GM21447 (cell line): ENCODE data around the gene ABCC3.

Experiments used
- ATAC-seq: cut with Tn5 transposase; IDR thresholded peaks from one replicate; pipeline ENCODE4 v1.9.1; 2021; ENCODE audit not compliant: unreplicated experiment

ABCC3 gene

GRCh38 chr17:50634224-50634914 lies at the start of gene ABCC3:
TSS of gene ABCC3 (plus strand) at chr17:50634881. CDS start at chr17:50634937, 56 bp downstream.
- ATAC-seq = no peak

GRCh38 chr17:50585346-50585745 lies 49.3 kb upstream of the ABCC3 start:
- ATAC-seq = no peak

GRCh38 chr17:50585891-50586290 lies 48.8 kb upstream of the ABCC3 start:
- ATAC-seq = no peak

GRCh38 chr17:50586421-50587247 lies 48.0 kb upstream of the ABCC3 start:
- ATAC-seq = no peak

- ATAC-seq = no peak
These were observed 47.1 kb upstream of the ABCC3 start for GRCh38 chr17:50587571-50587970.

GRCh38 chr17:50588391-50589049 lies 46.2 kb upstream of the ABCC3 start:
- no peak for ATAC-seq

GRCh38 chr17:50589095-50589705 lies 45.5 kb upstream of the ABCC3 start:
- ATAC-seq = no peak

GRCh38 chr17:50590946-50591737 lies 43.5 kb upstream of the ABCC3 start:
- ATAC-seq = no peak

- no peak for ATAC-seq
These were observed 41.4 kb upstream of the ABCC3 start for GRCh38 chr17:50593321-50593720.

- ATAC-seq = no peak
These were observed 40.4 kb upstream of the ABCC3 start for GRCh38 chr17:50594128-50594823.

GRCh38 chr17:50594892-50595291 lies 39.8 kb upstream of the ABCC3 start:
- no peak for ATAC-seq

- ATAC-seq = no peak
These were observed 38.3 kb upstream of the ABCC3 start for GRCh38 chr17:50596191-50597037.

- ATAC-seq = no peak
These were observed 36.2 kb upstream of the ABCC3 start for GRCh38 chr17:50598487-50598886.

GRCh38 chr17:50599606-50600005 lies 35.1 kb upstream of the ABCC3 start:
- no peak for ATAC-seq

GRCh38 chr17:50601823-50602375 lies 32.8 kb upstream of the ABCC3 start:
- no peak for ATAC-seq

- no peak for ATAC-seq
These were observed 31.8 kb upstream of the ABCC3 start for GRCh38 chr17:50602836-50603235.

GRCh38 chr17:50603340-50603739 lies 31.3 kb upstream of the ABCC3 start:
- ATAC-seq = no peak

- ATAC-seq = no peak
These were observed 30.2 kb upstream of the ABCC3 start for GRCh38 chr17:50604513-50604912.

GRCh38 chr17:50605429-50605828 lies 29.3 kb upstream of the ABCC3 start:
- ATAC-seq = no peak
